Measurements from ENCODE around the gene AICDA. TPM values are rescaled to one million over a fixed set of nuclear protein-coding genes. Genes with fewer than 3 reads are reported as not detected.
A peak's percentile ranks its signal among the peaks of the same experiment; 100 is the strongest.

AICDA gene
- total RNA-seq, 1 donor from 2014 or later = not detected

GRCh38 chr12:8564656-8565055, 48.0 kb downstream of the AICDA start:
- no peaks in the 10 kb centered on the region for H3K36me3 Mint-ChIP-seq (ENCODE audit: low read depth)
- no peaks in the 10 kb centered on the region for H3K4me1 Mint-ChIP-seq (ENCODE audit: low read depth)
- no peak overlapping the region for H3K27ac Mint-ChIP-seq (ENCODE audit: unreplicated experiment)
- H3K4me3 Mint-ChIP-seq (ENCODE audit: unreplicated experiment) = no peak overlapping the region
- TF ChIP-seq CTCF (IDR thresholded peaks at IDR 0.05) = no peak
- peaks cover 12% of the 10 kb centered on the region for H3K9me3 Mint-ChIP-seq (ENCODE audit: low read depth)
- DNase-seq (ENCODE audit: low spot score) = no peak
- H3K27me3 Mint-ChIP-seq (ENCODE audit: low read depth) = peaks cover 10% of the 10 kb centered on the region

GRCh38 chr12:8563356-8563755, 49.3 kb downstream of the AICDA start:
- Mint-ChIP-seq H3K4me1 (ENCODE audit: low read depth) (no peaks in the 10 kb centered on the region), H3K36me3 (ENCODE audit: low read depth) (no peaks in the 10 kb centered on the region), H3K4me3 (ENCODE audit: unreplicated experiment) (no peak overlapping the region), H3K27me3 (ENCODE audit: low read depth) (peaks cover 10% of the 10 kb centered on the region), H3K27ac (ENCODE audit: unreplicated experiment) (no peak overlapping the region), H3K9me3 (ENCODE audit: low read depth) (peaks cover 12% of the 10 kb centered on the region)
- no peak for DNase-seq (ENCODE audit: low spot score)
- no peak for TF ChIP-seq CTCF (IDR thresholded peaks at IDR 0.05)

- H3K27me3 Mint-ChIP-seq (ENCODE audit: low read depth) = peaks cover 10% of the 10 kb centered on the region
- peak; percentile 18 for TF ChIP-seq CTCF (IDR thresholded peaks at IDR 0.05)
- H3K4me3 Mint-ChIP-seq (ENCODE audit: unreplicated experiment) = no peak overlapping the region
- no peaks in the 10 kb centered on the region for H3K4me1 Mint-ChIP-seq (ENCODE audit: low read depth)
- no peaks in the 10 kb centered on the region for H3K36me3 Mint-ChIP-seq (ENCODE audit: low read depth)
- no peak overlapping the region for H3K27ac Mint-ChIP-seq (ENCODE audit: unreplicated experiment)
- peaks cover 12% of the 10 kb centered on the region for H3K9me3 Mint-ChIP-seq (ENCODE audit: low read depth)
- DNase-seq (ENCODE audit: low spot score) = no peak
Observed at GRCh38 chr12:8562310-8562709, 50.3 kb downstream of the AICDA start.

DNA sequence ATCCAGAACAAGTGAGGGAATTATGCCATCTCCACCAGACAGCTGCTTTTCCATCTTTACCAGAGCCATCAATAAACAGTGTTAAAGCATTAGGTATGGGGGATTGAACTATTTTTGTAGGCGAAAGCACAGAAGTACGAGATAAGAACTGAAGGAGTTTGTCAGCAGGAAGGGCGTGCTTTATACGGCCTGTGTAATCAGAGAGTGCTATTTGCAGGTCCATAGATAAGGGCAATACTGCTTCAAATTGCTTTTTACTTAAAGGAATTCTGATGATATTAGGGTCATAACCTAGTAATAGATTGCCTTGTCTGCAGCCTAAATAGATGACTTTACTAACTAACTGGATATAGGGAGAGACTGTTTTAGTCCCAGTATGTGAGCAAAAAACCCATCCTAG, 51.6 kb downstream of the AICDA start:
- Mint-ChIP-seq H3K27ac (ENCODE audit: unreplicated experiment) (no peak overlapping the region), H3K27me3 (ENCODE audit: low read depth) (peaks cover 8% of the 10 kb centered on the region)

DNA sequence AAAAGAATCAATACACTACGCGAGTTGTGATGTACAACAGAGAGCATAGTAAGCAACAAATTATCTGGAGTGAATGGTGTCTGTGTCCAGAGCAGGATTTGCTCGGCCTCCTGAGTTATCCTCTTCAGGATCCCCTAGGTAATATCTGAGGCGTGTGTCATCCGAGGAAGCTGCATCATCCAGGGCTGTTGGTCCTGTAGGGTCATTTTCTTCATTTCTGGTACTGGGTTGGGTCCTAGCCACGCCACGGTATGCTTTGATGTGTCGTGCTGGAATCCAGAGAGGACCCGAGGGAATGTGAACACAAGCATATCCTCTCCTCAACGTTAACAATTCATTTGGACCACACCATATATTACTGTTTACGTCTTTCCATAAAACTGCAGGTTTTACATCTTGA, 53.0 kb downstream of the AICDA start:
- Mint-ChIP-seq H3K4me1 (ENCODE audit: low read depth) (peaks cover 3% of the 10 kb centered on the region), H3K27ac (ENCODE audit: unreplicated experiment) (no peak overlapping the region), H3K4me3 (ENCODE audit: unreplicated experiment) (no peak overlapping the region), H3K36me3 (ENCODE audit: low read depth) (no peaks in the 10 kb centered on the region), H3K27me3 (ENCODE audit: low read depth) (peaks cover 1% of the 10 kb centered on the region), H3K9me3 (ENCODE audit: low read depth) (peaks cover 10% of the 10 kb centered on the region)
- no peak for TF ChIP-seq CTCF (IDR thresholded peaks at IDR 0.05)
- DNase-seq (ENCODE audit: low spot score) = no peak

More for the DNA sequence above, 51.6 kb downstream of the AICDA start:
- Mint-ChIP-seq H3K9me3 (ENCODE audit: low read depth) (peaks cover 10% of the 10 kb centered on the region), H3K4me3 (ENCODE audit: unreplicated experiment) (no peak overlapping the region), H3K4me1 (ENCODE audit: low read depth) (no peaks in the 10 kb centered on the region), H3K36me3 (ENCODE audit: low read depth) (no peaks in the 10 kb centered on the region)
- no peak for TF ChIP-seq CTCF (IDR thresholded peaks at IDR 0.05)
- DNase-seq (ENCODE audit: low spot score) = no peak
